GM18909 (cell line): Measurements from ENCODE around the gene SCUBE1.

ENCODE experiments used
- ATAC-seq: cut with Tn5 transposase; IDR thresholded peaks from one replicate; pipeline ENCODE4 v1.9.1; 2021; ENCODE audit warnings: mild to moderate bottlenecking; ENCODE audit not compliant: unreplicated experiment, poor library complexity

SCUBE1 gene

DNA sequence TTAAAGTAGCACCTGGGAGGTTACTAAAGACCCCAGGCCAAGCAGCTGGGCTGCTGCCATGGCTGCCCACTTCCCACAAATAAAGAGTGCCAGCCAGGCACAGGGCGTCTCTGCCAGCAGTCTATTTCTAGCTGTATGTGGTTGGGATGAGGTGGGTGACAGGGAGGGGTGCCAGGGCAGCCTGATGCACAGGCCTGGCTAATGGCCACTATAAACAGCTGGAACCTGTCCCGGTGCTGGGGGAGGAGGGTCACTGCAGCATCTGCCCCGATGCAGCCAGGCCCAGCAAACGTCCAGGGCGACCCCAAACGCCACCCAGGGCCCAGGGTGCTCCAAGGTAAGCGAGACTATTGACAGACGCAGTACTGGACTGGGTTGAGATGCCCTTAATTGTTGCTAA lies 37.4 kb downstream of the SCUBE1 start:
- no peak for ATAC-seq

GRCh38 chr22:43304831-43305590 lies 38.2 kb downstream of the SCUBE1 start:
- ATAC-seq = no peak

DNA sequence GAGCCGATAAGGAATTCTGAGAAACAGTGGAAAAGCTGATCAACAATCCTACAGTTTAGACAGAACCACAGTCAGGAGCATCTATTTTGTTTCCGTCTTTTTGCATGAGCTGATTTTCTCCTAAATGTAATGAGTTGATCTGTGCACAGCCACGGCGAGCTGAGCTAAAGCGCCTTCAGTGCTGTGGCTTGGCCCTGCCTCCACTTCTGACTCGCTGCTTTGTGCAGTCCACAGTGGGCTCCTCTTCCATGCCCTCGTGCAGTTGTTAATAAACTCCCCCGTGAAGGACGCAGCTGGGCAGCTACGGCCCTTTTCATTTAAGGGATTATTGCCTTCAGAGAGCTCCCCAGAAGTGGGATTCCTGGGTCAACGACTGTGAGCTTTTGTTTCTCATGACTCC lies 39.4 kb downstream of the SCUBE1 start:
- no peak for ATAC-seq

DNA sequence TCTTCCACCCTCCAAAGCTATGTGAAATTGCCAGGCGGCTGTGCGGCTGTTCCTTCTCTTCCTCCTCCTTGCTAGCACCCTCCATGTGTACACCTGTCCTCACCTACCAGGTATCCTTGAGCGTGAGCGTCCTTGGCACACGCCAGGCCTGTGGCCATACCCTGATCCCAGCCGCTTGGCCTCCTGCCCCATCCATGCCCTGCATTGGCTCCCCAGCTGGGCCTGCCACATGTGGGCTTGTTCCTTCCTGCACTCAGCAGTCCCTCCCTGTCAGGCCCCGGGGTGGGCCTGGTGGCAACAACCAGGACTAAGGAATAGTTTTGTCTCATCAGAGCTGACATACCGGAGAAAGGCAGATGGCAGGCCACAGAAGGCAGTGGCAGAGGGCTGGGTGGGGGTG lies 40.0 kb downstream of the SCUBE1 start:
- ATAC-seq = no peak

- ATAC-seq = no peak
These were observed 40.6 kb downstream of the SCUBE1 start for GRCh38 chr22:43302531-43303041.

- ATAC-seq = no peak
These were observed 41.3 kb downstream of the SCUBE1 start for GRCh38 chr22:43301866-43302265.

GRCh38 chr22:43300891-43301676 lies 42.1 kb downstream of the SCUBE1 start:
- ATAC-seq = no peak

- no peak for ATAC-seq
These were observed 43.4 kb downstream of the SCUBE1 start for GRCh38 chr22:43299736-43300135.

DNA sequence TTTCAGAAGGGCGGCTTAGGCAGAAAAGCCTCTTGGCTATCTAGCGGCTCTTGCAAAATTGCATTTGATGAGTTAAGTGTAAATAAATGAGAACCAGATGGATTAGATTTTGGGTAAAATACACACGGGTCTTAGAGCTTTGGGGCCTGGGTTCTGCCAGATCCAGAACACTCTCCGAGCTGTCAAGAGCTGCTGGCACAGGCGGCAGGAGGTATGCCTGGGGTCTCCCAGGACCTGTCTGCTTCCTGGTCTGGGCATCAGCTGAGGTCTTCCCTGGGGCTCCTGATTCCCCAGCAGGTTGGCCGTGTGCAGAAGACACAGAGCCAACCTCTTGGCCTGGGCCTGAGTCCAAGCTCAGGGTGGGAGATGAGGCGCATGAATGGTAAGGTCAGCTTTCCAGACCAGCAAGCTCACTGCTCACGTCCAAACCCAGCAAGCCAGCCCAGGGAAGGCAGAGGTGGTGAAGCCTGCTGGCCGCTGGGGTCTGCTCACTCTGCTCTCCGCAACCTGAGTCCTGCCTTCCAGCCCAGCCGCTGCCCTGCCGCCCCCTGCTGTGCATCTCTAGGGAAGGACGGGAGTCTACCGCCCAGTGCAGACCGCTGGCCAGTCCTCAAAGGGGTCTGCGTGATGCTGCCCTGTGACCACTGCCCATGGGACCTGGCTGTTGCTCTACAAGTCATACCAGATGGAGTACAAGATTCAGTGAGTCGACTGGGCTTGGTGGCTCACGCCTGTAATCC lies 44.9 kb downstream of the SCUBE1 start:
- no peak for ATAC-seq

GRCh38 chr22:43297270-43298061 lies 45.7 kb downstream of the SCUBE1 start:
- ATAC-seq = no peak

DNA sequence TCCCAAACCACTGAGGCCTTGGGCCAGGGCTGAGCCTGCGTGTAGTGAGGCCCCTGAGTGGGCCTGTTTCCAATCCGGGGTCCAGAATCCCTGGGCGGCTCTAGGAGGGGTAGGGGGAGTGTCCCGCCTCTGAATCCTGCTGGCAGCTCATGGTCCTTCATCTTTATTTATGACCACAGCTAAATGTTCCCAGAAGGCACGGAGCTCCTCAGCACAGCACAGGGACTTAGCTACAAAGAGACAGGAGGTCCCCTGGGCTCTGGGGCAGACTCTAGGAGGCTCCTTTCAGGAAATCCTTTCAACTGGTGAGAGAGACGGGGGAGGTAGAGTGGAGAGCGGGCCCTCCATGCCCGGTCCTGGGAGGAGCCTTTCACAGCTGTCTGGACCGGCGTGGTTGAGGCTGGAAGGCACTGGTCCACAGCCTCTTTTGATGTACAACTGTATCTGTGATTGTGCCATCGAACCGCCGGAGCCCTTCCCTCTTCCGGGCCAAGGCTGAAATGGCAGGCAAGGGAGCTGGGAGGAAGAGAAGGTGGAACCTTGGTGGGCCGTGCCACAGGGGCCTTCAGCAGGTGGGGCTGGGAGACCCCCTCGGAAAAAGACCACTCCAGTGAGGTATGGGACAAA lies 46.8 kb downstream of the SCUBE1 start:
- ATAC-seq = no peak

DNA sequence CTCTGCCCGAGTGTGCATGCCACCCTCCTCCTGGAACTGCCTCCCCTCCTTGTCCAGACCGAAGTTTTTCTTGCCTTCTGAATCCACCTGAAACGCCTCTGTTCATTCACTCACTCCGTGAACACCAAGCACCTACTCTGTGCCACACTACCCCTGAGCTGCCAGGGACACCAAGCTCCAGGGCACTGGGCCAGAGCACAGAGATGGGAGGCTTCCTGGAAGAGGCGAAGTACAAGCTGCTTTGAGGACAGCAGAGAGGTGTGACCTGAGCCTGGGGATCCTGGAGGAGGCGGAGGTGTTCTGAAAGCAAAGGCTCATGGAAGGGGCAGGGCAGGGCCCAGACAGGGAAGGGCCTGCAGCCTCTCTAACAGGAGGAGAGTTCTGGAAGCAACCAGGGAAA lies 47.5 kb downstream of the SCUBE1 start:
- no peak for ATAC-seq

- ATAC-seq = no peak
These were observed 48.0 kb downstream of the SCUBE1 start for GRCh38 chr22:43295173-43295572.

DNA sequence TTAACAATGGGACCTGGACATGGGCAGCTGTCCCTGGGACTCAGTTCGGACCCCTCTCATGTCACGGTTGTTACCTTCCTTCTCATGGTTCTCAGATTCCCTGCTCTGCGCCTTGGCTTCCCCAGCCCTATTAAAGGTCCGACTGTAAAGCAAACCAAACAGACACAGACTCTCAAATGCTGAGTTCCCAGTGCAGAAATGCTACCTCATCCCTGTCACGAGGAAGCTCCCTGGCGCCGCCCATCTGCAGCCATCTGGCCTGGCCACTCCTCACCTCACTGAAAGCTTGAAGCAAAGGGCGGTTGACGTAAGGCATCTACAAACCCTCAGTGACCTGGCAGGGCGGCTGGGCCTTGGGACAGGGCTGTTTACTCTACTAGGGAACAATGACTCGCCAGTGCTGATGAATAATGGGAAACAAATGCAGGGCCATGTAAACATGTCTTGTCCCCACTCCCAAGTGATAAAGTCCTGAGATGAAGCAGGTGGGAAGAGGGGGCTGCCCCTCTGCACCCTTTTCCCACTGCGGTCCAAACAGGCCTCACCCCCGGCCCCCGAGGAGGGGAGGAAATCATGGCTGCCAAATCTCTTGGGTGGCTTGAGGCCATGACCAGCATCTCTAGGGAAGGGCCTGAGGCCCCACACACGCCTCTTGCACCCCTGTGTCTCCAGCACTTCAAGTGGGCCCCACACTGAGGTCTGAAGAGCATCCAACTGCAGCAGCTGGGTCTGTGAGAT lies 49.3 kb downstream of the SCUBE1 start:
- no peak for ATAC-seq

GRCh38 chr22:43293259-43293654 lies 49.9 kb downstream of the SCUBE1 start:
- no peak for ATAC-seq

- no peak for ATAC-seq
These were observed 50.5 kb downstream of the SCUBE1 start for GRCh38 chr22:43292630-43293018.

DNA sequence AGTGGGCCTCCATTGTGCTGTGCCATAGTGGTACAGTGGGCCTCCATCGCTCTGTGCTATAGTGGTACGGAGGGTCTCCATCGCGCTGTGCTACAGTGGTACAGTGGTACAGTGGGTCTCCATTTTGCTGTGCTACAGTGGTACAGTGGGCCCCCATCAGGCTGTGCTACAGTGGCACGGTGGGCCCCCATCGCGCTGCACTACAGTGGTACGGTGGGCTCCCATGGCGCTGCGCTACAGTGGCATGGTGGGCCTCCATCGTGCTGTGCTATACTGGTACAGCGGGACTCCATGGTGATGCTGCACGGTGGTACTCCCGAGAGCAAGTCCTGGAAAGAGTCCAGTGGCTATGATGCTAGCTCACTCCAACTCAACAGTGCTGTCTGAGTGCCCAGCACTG lies 51.8 kb downstream of the SCUBE1 start:
- no peak for ATAC-seq

DNA sequence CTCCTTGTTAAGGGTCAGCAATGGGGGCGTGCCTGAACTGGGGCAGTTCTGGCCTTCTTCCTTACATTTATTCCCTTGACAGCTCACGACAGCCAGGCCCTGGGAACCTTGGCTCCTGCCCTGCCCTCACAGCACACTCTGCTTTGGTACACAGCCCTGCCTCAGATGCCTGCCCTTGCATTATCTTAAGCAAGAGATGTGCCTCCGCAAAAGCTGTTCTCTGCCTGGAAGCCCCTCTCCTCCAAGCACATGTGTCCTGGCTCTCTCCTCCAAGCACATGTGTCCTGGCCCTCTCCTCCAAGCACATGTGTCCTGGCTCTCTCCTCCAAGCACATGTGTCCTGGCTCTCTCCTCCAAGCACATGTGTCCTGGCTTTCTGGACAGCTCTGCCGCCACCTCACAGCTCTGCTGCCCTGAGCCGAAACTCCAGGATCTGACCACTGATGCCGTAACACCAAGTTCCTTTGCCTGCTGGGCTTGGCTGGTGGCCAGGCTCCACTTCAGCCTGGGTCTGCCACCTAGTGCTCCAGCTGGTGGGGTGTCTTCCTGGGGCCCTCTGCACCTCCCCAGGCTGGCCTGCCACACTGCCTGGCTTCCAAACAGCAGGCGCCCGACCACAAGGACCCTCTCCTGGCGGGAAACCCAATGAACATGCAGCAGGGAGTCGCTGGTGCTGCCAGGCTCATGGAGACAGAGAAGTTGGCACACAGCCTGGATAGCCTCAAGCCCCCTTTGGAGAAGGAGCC lies 53.0 kb downstream of the SCUBE1 start:
- no peak for ATAC-seq
